Activated T-cell treated with anti-CD3 and anti-CD28 coated beads for 48 hours (primary cell): Measurements from ENCODE around the gene SLC22A7.
"Not testable (repeated sequence)": the region's sequence is repeated elsewhere in the genome, so short reads cannot be mapped to it uniquely, and the experiment has no call there.

Source experiments
- DNase-seq: peaks from one replicate; pipeline ENCODE4 v3.0.0-alpha.2; 2020; ENCODE audit warnings: low read depth

The SLC22A7 gene

GRCh38 chr6:43339168-43339567 is 41.1 kb downstream of the SLC22A7 start:
- no peak for DNase-seq

GRCh38 chr6:43346243-43346642 is 48.2 kb downstream of the SLC22A7 start:
- DNase-seq = not testable (repeated sequence)

GRCh38 chr6:43347021-43347420 is 49.0 kb downstream of the SLC22A7 start:
- DNase-seq = no peak

GRCh38 chr6:43347444-43347843 is 49.4 kb downstream of the SLC22A7 start:
- DNase-seq = no peak

- not testable (repeated sequence) for DNase-seq
Observed at GRCh38 chr6:43351951-43352350, 53.9 kb downstream of the SLC22A7 start.
